Thymus (tissue), 14 donors: Measurements from ENCODE around the gene SLITRK6. TPM values are rescaled to one million over a fixed set of nuclear protein-coding genes. Genes with fewer than 3 reads are reported as not detected.

Source experiments
- DNase-seq, 9 donors: peaks; one replicate each; pipeline ENCODE4 v3.0.0-alpha.2; 2013; ENCODE audit warnings: low spot score in 9 of 9, low read depth in 6 of 9, missing footprints in 1 of 9
- H3K27ac ChIP-seq, 2 donors: one replicate each; pipeline ENCODE4 v1.5.1; 2013; ENCODE audit warnings: control low read depth in 1 of 2, low read depth in 1 of 2, low read length in 1 of 2, mild to moderate bottlenecking in 1 of 2, moderate library complexity in 1 of 2
- H3K27me3 ChIP-seq, 2 donors: one replicate each; pipeline ENCODE4 v1.5.1; 2013; ENCODE audit warnings: low read length in 1 of 2; ENCODE audit not compliant: control insufficient read depth in 2 of 2, insufficient read depth in 1 of 2
- H3K36me3 ChIP-seq, 2 donors: one replicate each; pipeline ENCODE4 v1.5.1; 2013; ENCODE audit warnings: low read length in 1 of 2, mild to moderate bottlenecking in 1 of 2, moderate library complexity in 1 of 2; ENCODE audit not compliant: control insufficient read depth in 2 of 2, insufficient read depth in 2 of 2
- H3K4me1 ChIP-seq, 2 donors: one replicate each; pipeline ENCODE4 v1.5.1; 2013; ENCODE audit warnings: low read length in 2 of 2; ENCODE audit not compliant: control insufficient read depth in 2 of 2, insufficient read depth in 2 of 2
- H3K4me3 ChIP-seq, 2 donors: one replicate each; pipeline ENCODE4 v1.5.1; 2013; ENCODE audit warnings: low read length in 2 of 2, control low read depth in 1 of 2, mild to moderate bottlenecking in 1 of 2
- H3K9me3 ChIP-seq, 2 donors: one replicate each; pipeline ENCODE4 v1.5.1; 2013; ENCODE audit warnings: low read length in 1 of 2, mild to moderate bottlenecking in 1 of 2; ENCODE audit not compliant: control insufficient read depth in 2 of 2, insufficient read depth in 1 of 2
- WGBS: extraction: QIAGEN DNeasy Blood & Tissue Kit; methylation state at CpG from one replicate; pipeline ENCODE4 v1.1.7; 2013; 5-methylcytosine and 5-hydroxymethylcytosine counted together
- long read RNA-seq, 10 donors: transcript quantifications; one replicate each; lab custom pipeline, GENCODE V29; 2026
- polyA plus RNA-seq: library from polyadenylated mRNA; stranded (reverse); fragments of 200-250 nt; gene quantifications from one replicate; pipeline ENCODE4 v1.2.3, GENCODE V29; 2013
- total RNA-seq: library from RNA; stranded (reverse); fragments of 120-200 nt; gene quantifications from one replicate; pipeline ENCODE4 v1.2.4, GENCODE V29; 2013
- donor health status: healthy.

The SLITRK6 gene
- total RNA-seq (1.2 TPM), polyA plus RNA-seq (0.11 TPM)
- long read RNA-seq, donor 1, result 0 reads
- long read RNA-seq, donor 2, result 0 reads
- long read RNA-seq, donor 3, result 0 reads
- long read RNA-seq, donor 4, full-length matches to known transcripts, result 2 of 2 reads
- long read RNA-seq, donor 4, partial matches to known transcripts, result 0 of 2 reads
- long read RNA-seq, donor 4, other reads (novel, unspliced or antisense), result 0 of 2 reads
- long read RNA-seq, donor 5, full-length matches to known transcripts, result 1 of 1 reads
- long read RNA-seq, donor 5, partial matches to known transcripts, result 0 of 1 reads
- long read RNA-seq, donor 5, other reads (novel, unspliced or antisense), result 0 of 1 reads
- long read RNA-seq, donor 6, full-length matches to known transcripts, result 3 of 3 reads
- long read RNA-seq, donor 6, partial matches to known transcripts, result 0 of 3 reads
- long read RNA-seq, donor 6, other reads (novel, unspliced or antisense), result 0 of 3 reads
- long read RNA-seq, donor 7, result 0 reads
- long read RNA-seq, donor 8, full-length matches to known transcripts, result 1 of 1 reads
- long read RNA-seq, donor 8, partial matches to known transcripts, result 0 of 1 reads
- long read RNA-seq, donor 8, other reads (novel, unspliced or antisense), result 0 of 1 reads
- long read RNA-seq, donor 9, full-length matches to known transcripts, result 2 of 2 reads
- long read RNA-seq, donor 9, partial matches to known transcripts, result 0 of 2 reads
- long read RNA-seq, donor 9, other reads (novel, unspliced or antisense), result 0 of 2 reads
- long read RNA-seq, donor 10, result 0 reads

- no peak within 1 kb of the TSS for H3K27ac ChIP-seq
- no peaks in the 10 kb centered on the region for H3K36me3 ChIP-seq
- H3K9me3 ChIP-seq, result no peaks in the 10 kb centered on the region
- H3K4me1 ChIP-seq, result no peaks in the 10 kb centered on the region
- no peak within 1 kb of the TSS for H3K4me3 ChIP-seq
- peak in 1 of 9 donors; percentile 7 for DNase-seq
- WGBS, result 76% methylated on average over 3 of the region's 3 CpGs
- no peaks in the 10 kb centered on the region for H3K27me3 ChIP-seq
These were observed at the start of gene SLITRK6 for GRCh38 chr13:85799097-85799582. SLITRK6 (minus strand) TSS chr13:85799419; CDS start chr13:85796508, 2,911 bp downstream.

GRCh38 chr13:85847012-85847411 is 47.8 kb upstream of the SLITRK6 start:
- Histone ChIP-seq H3K4me3 (no peak overlapping the region), H3K4me1 (no peaks in the 10 kb centered on the region), H3K36me3 (no peaks in the 10 kb centered on the region), H3K27ac (no peak overlapping the region), H3K27me3 (no peaks in the 10 kb centered on the region), H3K9me3 (peaks cover 0 to 6% of the 10 kb centered on the region in 2 donors)
- no peak for DNase-seq
- WGBS, result 94% methylated on average over 6 of the region's 6 CpGs

- DNase-seq, result no peak
- 76% methylated on average over 2 of the region's 2 CpGs for WGBS
- Histone ChIP-seq H3K27me3 (no peaks in the 10 kb centered on the region), H3K9me3 (no peaks in the 10 kb centered on the region), H3K4me1 (no peaks in the 10 kb centered on the region), H3K4me3 (no peak overlapping the region), H3K36me3 (no peaks in the 10 kb centered on the region), H3K27ac (no peak overlapping the region)
These were observed 42.2 kb upstream of the SLITRK6 start for GRCh38 chr13:85841427-85841826.

GRCh38 chr13:85833921-85834320 is 34.7 kb upstream of the SLITRK6 start:
- H3K4me3 ChIP-seq, result no peak overlapping the region
- H3K27me3 ChIP-seq, result no peaks in the 10 kb centered on the region
- 97% methylated on average over 2 of the region's 2 CpGs for WGBS
- no peaks in the 10 kb centered on the region for H3K36me3 ChIP-seq
- DNase-seq, result peak in 5 of 9 donors; percentile 7 to 59 (median 9)
- no peak overlapping the region for H3K27ac ChIP-seq
- no peaks in the 10 kb centered on the region for H3K9me3 ChIP-seq
- H3K4me1 ChIP-seq, result no peaks in the 10 kb centered on the region

- no peaks in the 10 kb centered on the region for H3K36me3 ChIP-seq
- peak in 2 of 9 donors; percentile 2 to 32 for DNase-seq
- no peaks in the 10 kb centered on the region for H3K9me3 ChIP-seq
- H3K27ac ChIP-seq, result no peak overlapping the region
- 74% methylated on average over 2 of the region's 2 CpGs for WGBS
- no peaks in the 10 kb centered on the region for H3K4me1 ChIP-seq
- H3K4me3 ChIP-seq, result no peak overlapping the region
- no peaks in the 10 kb centered on the region for H3K27me3 ChIP-seq
These were observed 29.0 kb upstream of the SLITRK6 start for GRCh38 chr13:85828094-85828684.

GRCh38 chr13:85825454-85825853 is 26.2 kb upstream of the SLITRK6 start:
- Histone ChIP-seq H3K4me3 (no peak overlapping the region), H3K36me3 (no peaks in the 10 kb centered on the region), H3K9me3 (no peaks in the 10 kb centered on the region), H3K27ac (no peak overlapping the region), H3K4me1 (no peaks in the 10 kb centered on the region), H3K27me3 (no peaks in the 10 kb centered on the region)
- WGBS, result 94% methylated on average over 3 of the region's 3 CpGs
- no peak for DNase-seq

GRCh38 chr13:85823832-85824231 is 24.6 kb upstream of the SLITRK6 start:
- Histone ChIP-seq H3K27ac (no peak overlapping the region), H3K9me3 (no peaks in the 10 kb centered on the region), H3K4me1 (no peaks in the 10 kb centered on the region), H3K4me3 (no peak overlapping the region), H3K36me3 (no peaks in the 10 kb centered on the region), H3K27me3 (no peaks in the 10 kb centered on the region)
- WGBS, result 93% methylated on average over 7 of the region's 7 CpGs
- DNase-seq, result no peak

- Histone ChIP-seq H3K27ac (no peak overlapping the region), H3K4me3 (no peak overlapping the region), H3K36me3 (no peaks in the 10 kb centered on the region), H3K9me3 (no peaks in the 10 kb centered on the region), H3K4me1 (no peaks in the 10 kb centered on the region), H3K27me3 (no peaks in the 10 kb centered on the region)
- no peak for DNase-seq
- WGBS, result 91% methylated on average over 2 of the region's 2 CpGs
These were observed 20.3 kb upstream of the SLITRK6 start for GRCh38 chr13:85819513-85819912.

- no peaks in the 10 kb centered on the region for H3K9me3 ChIP-seq
- no peaks in the 10 kb centered on the region for H3K36me3 ChIP-seq
- DNase-seq, result no peak
- H3K4me1 ChIP-seq, result no peaks in the 10 kb centered on the region
- H3K27ac ChIP-seq, result no peak overlapping the region
- no peak overlapping the region for H3K4me3 ChIP-seq
- no peaks in the 10 kb centered on the region for H3K27me3 ChIP-seq
These were observed 17.2 kb upstream of the SLITRK6 start for GRCh38 chr13:85816413-85816812.
